Measurements from ENCODE around the gene RAB11FIP4. TPM values are rescaled to one million over a fixed set of nuclear protein-coding genes. Genes with fewer than 3 reads are reported as not detected.

RAB11FIP4 gene
- total and polyA plus RNA-seq, 2 of the 13 experiments (the other 11 are each of a cell fraction or from before 2014, with no cell fraction given): 28.0 to 89.3 TPM

DNA sequence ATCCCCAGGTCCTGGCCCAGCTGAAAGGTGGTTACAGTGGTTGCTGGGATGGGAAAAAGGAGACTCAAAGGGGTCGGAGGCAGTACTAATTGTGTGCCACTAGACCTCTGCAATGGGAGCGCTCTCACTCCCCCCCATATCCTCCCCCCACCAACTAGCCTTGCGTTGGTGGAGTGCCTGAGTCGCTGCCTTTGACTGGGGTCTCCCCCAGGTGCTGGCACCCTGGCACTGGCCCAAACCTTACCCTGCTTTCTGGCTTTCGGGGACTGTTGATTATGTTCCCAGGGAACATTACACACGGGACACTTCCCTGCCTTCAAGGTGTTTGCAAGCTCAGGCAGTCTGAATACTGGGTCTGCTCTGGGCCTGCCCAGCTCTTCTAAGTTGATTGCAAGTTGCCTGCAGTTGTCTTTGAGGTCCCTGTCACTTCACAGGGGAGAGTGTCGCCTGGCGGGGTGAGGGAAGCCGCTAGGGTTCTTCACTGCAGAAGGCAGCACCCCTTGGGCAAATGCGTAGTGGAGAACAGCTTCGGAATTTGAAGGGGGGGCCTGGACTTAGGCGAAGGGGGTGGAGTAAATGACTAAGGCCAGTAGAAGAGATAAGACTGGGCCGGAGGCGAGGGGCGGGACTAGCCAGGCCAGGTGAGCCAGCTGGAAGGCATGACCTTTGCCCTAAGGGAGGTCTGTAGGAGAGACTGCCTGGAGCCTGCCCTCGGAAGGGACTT, 98.0 kb downstream of the RAB11FIP4 start (continued):
- TF ChIP-seq MED13 (CRISPR knock-in tag; IDR thresholded peaks at IDR 0.05): 0 out of 2 replicates have a peak, but pooled peaks have one; percentile 31
- no peak for TF ChIP-seq BCL6 (CRISPR knock-in tag; IDR thresholded peaks at IDR 0.05)
- 0 out of 2 replicates have a peak, but pooled peaks have one; percentile 21 for TF ChIP-seq ISL2 (CRISPR knock-in tag; IDR thresholded peaks at IDR 0.05)
- TF ChIP-seq ZFYVE20 (CRISPR knock-in tag; IDR thresholded peaks at IDR 0.05; ENCODE audit: borderline replicate concordance, low read depth): no peak
- TF ChIP-seq ZFX (CRISPR knock-in tag; IDR thresholded peaks at IDR 0.05; ENCODE audit: low read depth): peak; percentile 65; the same call in 1 of the 2 replicates
- 0 out of 2 replicates have a peak, but pooled peaks have one; percentile 13 for TF ChIP-seq GATA4 (IDR thresholded peaks at IDR 0.05; ENCODE audit: borderline replicate concordance, low read depth)
- 0 out of 2 replicates have a peak, but pooled peaks have one; percentile 17 for TF ChIP-seq KDM5A (IDR thresholded peaks at IDR 0.05; ENCODE audit: borderline replicate concordance, low read length)
- TF ChIP-seq KLF12 (CRISPR knock-in tag; IDR thresholded peaks at IDR 0.05; ENCODE audit: borderline replicate concordance): 0 out of 2 replicates have a peak, but pooled peaks have one; percentile 25
- TF ChIP-seq NR2F6 (IDR thresholded peaks at IDR 0.05): peak; percentile 90
- peak; percentile 93 for TF ChIP-seq NR2F6 (CRISPR knock-in tag; IDR thresholded peaks at IDR 0.05)
- no peak; the same call in 1 of the 2 replicates for TF ChIP-seq SPEN (CRISPR knock-in tag; IDR thresholded peaks at IDR 0.05; ENCODE audit: low read depth)
- peak; percentile 50 for TF ChIP-seq GATAD2A (CRISPR knock-in tag; IDR thresholded peaks at IDR 0.05)
- TF ChIP-seq, protein P1, sequence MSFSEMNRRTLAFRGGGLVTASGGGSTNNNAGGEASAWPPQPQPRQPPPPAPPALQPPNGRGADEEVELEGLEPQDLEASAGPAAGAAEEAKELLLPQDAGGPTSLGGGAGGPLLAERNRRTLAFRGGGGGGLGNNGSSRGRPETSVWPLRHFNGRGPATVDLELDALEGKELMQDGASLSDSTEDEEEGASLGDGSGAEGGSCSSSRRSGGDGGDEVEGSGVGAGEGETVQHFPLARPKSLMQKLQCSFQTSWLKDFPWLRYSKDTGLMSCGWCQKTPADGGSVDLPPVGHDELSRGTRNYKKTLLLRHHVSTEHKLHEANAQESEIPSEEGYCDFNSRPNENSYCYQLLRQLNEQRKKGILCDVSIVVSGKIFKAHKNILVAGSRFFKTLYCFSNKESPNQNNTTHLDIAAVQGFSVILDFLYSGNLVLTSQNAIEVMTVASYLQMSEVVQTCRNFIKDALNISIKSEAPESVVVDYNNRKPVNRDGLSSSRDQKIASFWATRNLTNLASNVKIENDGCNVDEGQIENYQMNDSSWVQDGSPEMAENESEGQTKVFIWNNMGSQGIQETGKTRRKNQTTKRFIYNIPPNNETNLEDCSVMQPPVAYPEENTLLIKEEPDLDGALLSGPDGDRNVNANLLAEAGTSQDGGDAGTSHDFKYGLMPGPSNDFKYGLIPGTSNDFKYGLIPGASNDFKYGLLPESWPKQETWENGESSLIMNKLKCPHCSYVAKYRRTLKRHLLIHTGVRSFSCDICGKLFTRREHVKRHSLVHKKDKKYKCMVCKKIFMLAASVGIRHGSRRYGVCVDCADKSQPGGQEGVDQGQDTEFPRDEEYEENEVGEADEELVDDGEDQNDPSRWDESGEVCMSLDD (CRISPR knock-in tag; IDR thresholded peaks at IDR 0.05; ENCODE audit: borderline replicate concordance): peak; percentile 44; the same call in 1 of the 2 replicates
- no peak for TF ChIP-seq ZNF331 (CRISPR knock-in tag; IDR thresholded peaks at IDR 0.05)
- TF ChIP-seq NCOA1 (CRISPR knock-in tag; IDR thresholded peaks at IDR 0.05): 0 out of 2 replicates have a peak, but pooled peaks have one; percentile 24
- TF ChIP-seq RARA (CRISPR knock-in tag; IDR thresholded peaks at IDR 0.05): 0 out of 2 replicates have a peak, but pooled peaks have one; percentile 20
- TF ChIP-seq, protein P2, sequence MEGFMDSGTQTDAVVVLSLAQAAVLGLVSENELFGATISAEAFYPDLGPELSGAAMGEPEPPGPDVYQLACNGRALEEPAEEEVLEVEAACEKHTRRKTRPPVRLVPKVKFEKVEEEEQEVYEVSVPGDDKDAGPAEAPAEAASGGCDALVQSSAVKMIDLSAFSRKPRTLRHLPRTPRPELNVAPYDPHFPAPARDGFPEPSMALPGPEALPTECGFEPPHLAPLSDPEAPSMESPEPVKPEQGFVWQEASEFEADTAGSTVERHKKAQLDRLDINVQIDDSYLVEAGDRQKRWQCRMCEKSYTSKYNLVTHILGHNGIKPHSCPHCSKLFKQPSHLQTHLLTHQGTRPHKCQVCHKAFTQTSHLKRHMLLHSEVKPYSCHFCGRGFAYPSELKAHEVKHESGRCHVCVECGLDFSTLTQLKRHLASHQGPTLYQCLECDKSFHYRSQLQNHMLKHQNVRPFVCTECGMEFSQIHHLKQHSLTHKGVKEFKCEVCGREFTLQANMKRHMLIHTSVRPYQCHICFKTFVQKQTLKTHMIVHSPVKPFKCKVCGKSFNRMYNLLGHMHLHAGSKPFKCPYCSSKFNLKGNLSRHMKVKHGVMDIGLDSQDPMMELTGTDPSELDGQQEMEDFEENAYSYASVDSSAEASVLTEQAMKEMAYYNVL (CRISPR knock-in tag; IDR thresholded peaks at IDR 0.05; ENCODE audit: borderline replicate concordance): peak; percentile 48; the same call in 1 of the 2 replicates
- TF ChIP-seq ZBTB3 (CRISPR knock-in tag; IDR thresholded peaks at IDR 0.05; ENCODE audit: borderline replicate concordance, low read depth): 0 out of 2 replicates have a peak, but pooled peaks have one; percentile 14
- TF ChIP-seq ZFY (CRISPR knock-in tag; IDR thresholded peaks at IDR 0.05): peak; percentile 47; the same call in 1 of the 2 replicates
- 0 out of 2 replicates have a peak, but pooled peaks have one; percentile 12 for TF ChIP-seq ETV5 (CRISPR knock-in tag; IDR thresholded peaks at IDR 0.05; ENCODE audit: borderline replicate concordance)
- TF ChIP-seq, protein P3, sequence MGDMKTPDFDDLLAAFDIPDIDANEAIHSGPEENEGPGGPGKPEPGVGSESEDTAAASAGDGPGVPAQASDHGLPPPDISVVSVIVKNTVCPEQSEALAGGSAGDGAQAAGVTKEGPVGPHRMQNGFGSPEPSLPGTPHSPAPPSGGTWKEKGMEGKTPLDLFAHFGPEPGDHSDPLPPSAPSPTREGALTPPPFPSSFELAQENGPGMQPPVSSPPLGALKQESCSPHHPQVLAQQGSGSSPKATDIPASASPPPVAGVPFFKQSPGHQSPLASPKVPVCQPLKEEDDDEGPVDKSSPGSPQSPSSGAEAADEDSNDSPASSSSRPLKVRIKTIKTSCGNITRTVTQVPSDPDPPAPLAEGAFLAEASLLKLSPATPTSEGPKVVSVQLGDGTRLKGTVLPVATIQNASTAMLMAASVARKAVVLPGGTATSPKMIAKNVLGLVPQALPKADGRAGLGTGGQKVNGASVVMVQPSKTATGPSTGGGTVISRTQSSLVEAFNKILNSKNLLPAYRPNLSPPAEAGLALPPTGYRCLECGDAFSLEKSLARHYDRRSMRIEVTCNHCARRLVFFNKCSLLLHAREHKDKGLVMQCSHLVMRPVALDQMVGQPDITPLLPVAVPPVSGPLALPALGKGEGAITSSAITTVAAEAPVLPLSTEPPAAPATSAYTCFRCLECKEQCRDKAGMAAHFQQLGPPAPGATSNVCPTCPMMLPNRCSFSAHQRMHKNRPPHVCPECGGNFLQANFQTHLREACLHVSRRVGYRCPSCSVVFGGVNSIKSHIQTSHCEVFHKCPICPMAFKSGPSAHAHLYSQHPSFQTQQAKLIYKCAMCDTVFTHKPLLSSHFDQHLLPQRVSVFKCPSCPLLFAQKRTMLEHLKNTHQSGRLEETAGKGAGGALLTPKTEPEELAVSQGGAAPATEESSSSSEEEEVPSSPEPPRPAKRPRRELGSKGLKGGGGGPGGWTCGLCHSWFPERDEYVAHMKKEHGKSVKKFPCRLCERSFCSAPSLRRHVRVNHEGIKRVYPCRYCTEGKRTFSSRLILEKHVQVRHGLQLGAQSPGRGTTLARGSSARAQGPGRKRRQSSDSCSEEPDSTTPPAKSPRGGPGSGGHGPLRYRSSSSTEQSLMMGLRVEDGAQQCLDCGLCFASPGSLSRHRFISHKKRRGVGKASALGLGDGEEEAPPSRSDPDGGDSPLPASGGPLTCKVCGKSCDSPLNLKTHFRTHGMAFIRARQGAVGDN (CRISPR knock-in tag; IDR thresholded peaks at IDR 0.05): peak; percentile 72

All from HepG2 (cell line).